A673 (cell line): ENCODE results near the gene MDFIC.

ENCODE experiments used
- CTCF ChIP-seq: fragments of 300-800, 200-600 bp; sonication (generic); conservative IDR thresholded peaks from 2 replicates; pipeline ENCODE4 v1.5.1; 2017; ENCODE audit warnings: low read depth, mild to moderate bottlenecking, antibody characterized with exemption, low read length, moderate library complexity, mixed read lengths
- EZH2 ChIP-seq: fragments of 200-600 bp; sonication (generic); IDR thresholded peaks from 2 replicates; pipeline ENCODE4 v1.6.1; 2017; ENCODE audit warnings: borderline replicate concordance, low read depth, mild to moderate bottlenecking, mixed read lengths, antibody characterized with exemption, low read length; ENCODE audit not compliant: poor library complexity, severe bottlenecking

DNA sequence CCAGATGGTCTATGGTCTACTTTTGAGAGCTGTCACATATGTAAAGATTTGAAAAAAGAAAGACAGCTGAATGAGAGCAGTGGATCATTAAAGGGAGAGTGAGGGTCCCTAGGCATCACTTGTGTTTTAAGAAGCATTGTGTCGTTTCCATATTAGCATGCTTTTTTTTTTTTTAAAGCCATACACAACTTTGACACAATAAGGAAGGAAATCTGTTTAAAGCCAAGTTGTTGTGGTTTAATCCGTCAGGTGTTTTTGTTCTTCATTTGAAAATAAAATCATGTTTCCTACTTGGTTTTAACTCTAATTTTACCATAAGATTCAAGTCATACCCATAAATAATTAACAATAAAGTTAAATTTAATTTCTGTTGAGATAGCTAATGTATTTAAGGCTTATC lies 53.5 kb downstream of the MDFIC start:
- TF ChIP-seq CTCF (no peak), EZH2 (no peak)
